GM23338 (cell line): ENCODE data around the gene NCKAP1. TPM values are rescaled to one million over a fixed set of nuclear protein-coding genes. Genes with fewer than 3 reads are reported as not detected.

Experiments
- ATAC-seq: fragments of 200-7000 bp; cut with Tn5 transposase; 3 replicates; pipeline ENCODE4 v1.9.1; 2020
- DNase-seq: peaks from one replicate; pipeline ENCODE4 v3.0.0-alpha.2; 2015; ENCODE audit warnings: low spot score
- H2AFZ ChIP-seq: fragments of 200-600 bp; sonication (generic); 2 replicates; pipeline ENCODE4 v1.8.0; 2016; ENCODE audit warnings: antibody characterized with exemption, mild to moderate bottlenecking, moderate library complexity
- H3F3A ChIP-seq: fragments of 200-600 bp; sonication (generic); replicated peaks from 2 replicates; pipeline ENCODE4 v1.8.0; 2017; ENCODE audit warnings: antibody characterized with exemption, mixed run types, low read depth
- H3K27ac ChIP-seq: fragments of 200-600 bp; sonication (generic); 2 replicates; pipeline ENCODE4 v1.6.1; 2016; ENCODE audit warnings: low read depth
- H3K27me3 ChIP-seq: fragments of 200-600 bp; sonication (generic); 2 replicates; pipeline ENCODE4 v1.8.0; 2016; ENCODE audit warnings: mild to moderate bottlenecking, mixed run types, moderate library complexity; ENCODE audit not compliant: insufficient read depth
- H3K36me3 ChIP-seq: fragments of 200-600 bp; sonication (generic); 2 replicates; pipeline ENCODE4 v1.8.0; 2016; ENCODE audit warnings: mild to moderate bottlenecking; ENCODE audit not compliant: insufficient read depth
- H3K4me1 ChIP-seq: fragments of 200-600 bp; sonication (generic); 2 replicates; pipeline ENCODE4 v1.8.0; 2016; ENCODE audit warnings: mild to moderate bottlenecking, moderate library complexity; ENCODE audit not compliant: insufficient read depth
- H3K4me2 ChIP-seq: fragments of 200-600 bp; sonication (generic); 2 replicates; pipeline ENCODE4 v1.7.1; 2017; ENCODE audit warnings: mixed run types
- H3K4me3 ChIP-seq: fragments of 200-600 bp; sonication (generic); 2 replicates; pipeline ENCODE4 v1.6.1; 2016; ENCODE audit warnings: mixed run types
- H3K79me2 ChIP-seq: fragments of 200-600 bp; sonication (generic); replicated peaks from 2 replicates; pipeline ENCODE4 v1.8.0; 2017; ENCODE audit warnings: mild to moderate bottlenecking; ENCODE audit not compliant: insufficient read depth
- H3K9me2 ChIP-seq: fragments of 200-600 bp; sonication (generic); 2 replicates; pipeline ENCODE4 v1.8.0; 2017; ENCODE audit not compliant: insufficient read depth
- H4K20me1 ChIP-seq: fragments of 200-600 bp; sonication (generic); replicated peaks from 2 replicates; pipeline ENCODE4 v1.8.0; 2017; ENCODE audit warnings: mild to moderate bottlenecking; ENCODE audit not compliant: insufficient read depth
- H3K27ac Mint-ChIP-seq: 2 replicates; pipeline ENCODE4 v1.8.0; 2020; ENCODE audit warnings: inconsistent platforms, mild to moderate bottlenecking, moderate library complexity, mixed read lengths
- H3K27me3 Mint-ChIP-seq: 3 replicates; pipeline ENCODE4 v1.8.0; 2022; ENCODE audit warnings: low read depth, mild to moderate bottlenecking, moderate library complexity, mixed read lengths, inconsistent platforms; ENCODE audit not compliant: insufficient read depth, poor library complexity
- H3K36me3 Mint-ChIP-seq: 3 replicates; pipeline ENCODE4 v1.8.0; 2021; ENCODE audit warnings: low read depth, mild to moderate bottlenecking, inconsistent platforms, moderate library complexity, mixed read lengths
- H3K4me1 Mint-ChIP-seq: 3 replicates; pipeline ENCODE4 v1.8.0; 2020; ENCODE audit warnings: mild to moderate bottlenecking, inconsistent platforms, mixed read lengths
- H3K4me3 Mint-ChIP-seq: 3 replicates; pipeline ENCODE4 v1.8.0; 2021; ENCODE audit warnings: moderate library complexity, mild to moderate bottlenecking, inconsistent platforms, mixed read lengths
- H3K9me3 Mint-ChIP-seq: 3 replicates; pipeline ENCODE4 v1.8.0; 2020; ENCODE audit warnings: moderate library complexity, mild to moderate bottlenecking, inconsistent platforms, mixed read lengths
- CREB1 ChIP-seq: fragments of 250-450 bp; sonication (Bioruptor Pico); IDR thresholded peaks from 2 replicates; pipeline ENCODE4 v1.5.0; 2020; ENCODE audit warnings: low read depth, mild to moderate bottlenecking, moderate library complexity
- CTCF ChIP-seq, 2 experiments: fragments of 200-600 bp in 1 of 2; sonication (generic) in 1 of 2; conservative IDR thresholded peaks; 2 replicates each; pipeline versions ENCODE4 v1.5.1 to v1.6.1; 2016 to 2017; ENCODE audit warnings: antibody characterized with exemption in 2 of 2, low read depth in 2 of 2, mild to moderate bottlenecking in 2 of 2, moderate library complexity in 1 of 2
- EZH2 ChIP-seq: fragments of 200-600 bp; sonication (generic); IDR thresholded peaks from one replicate; pipeline ENCODE4 v1.8.0; 2017; ENCODE audit warnings: antibody characterized with exemption, mild to moderate bottlenecking, low read depth; ENCODE audit not compliant: unreplicated experiment
- EZH2phosphoT487 ChIP-seq: fragments of 200-600 bp; sonication (generic); IDR thresholded peaks from one replicate; pipeline ENCODE4 v1.8.1; 2018; ENCODE audit warnings: antibody characterized with exemption; ENCODE audit not compliant: unreplicated experiment
- JUNB ChIP-seq: IDR thresholded peaks from one replicate; pipeline ENCODE4 v1.6.1; 2016; ENCODE audit warnings: antibody characterized with exemption; ENCODE audit not compliant: unreplicated experiment
- NANOG ChIP-seq: IDR thresholded peaks from 2 replicates; pipeline ENCODE4 v1.6.1; 2016; ENCODE audit warnings: antibody characterized with exemption, borderline replicate concordance
- POLR2AphosphoS5 ChIP-seq: IDR thresholded peaks from 2 replicates; pipeline ENCODE4 v1.6.1; 2016; ENCODE audit warnings: antibody characterized with exemption, low read depth
- REST ChIP-seq: IDR thresholded peaks from one replicate; pipeline ENCODE4 v1.6.1; 2018; ENCODE audit warnings: antibody characterized with exemption; ENCODE audit not compliant: unreplicated experiment
- STAT1 ChIP-seq: IDR thresholded peaks from one replicate; pipeline ENCODE4 v1.6.1; 2016; ENCODE audit warnings: antibody characterized with exemption; ENCODE audit not compliant: unreplicated experiment
- ZNF114 ChIP-seq: fragments of 250-450 bp; sonication (Bioruptor Pico); IDR thresholded peaks from 2 replicates; pipeline ENCODE4 v1.5.0; 2020; ENCODE audit warnings: mild to moderate bottlenecking, moderate library complexity
- polyA plus RNA-seq: library from polyadenylated mRNA; unstranded; fragments of >200 nt; fragmentation: Nextera tagmentation; extraction: Ambion mirVana; gene quantifications from 2 replicates; pipeline ENCODE4 v1.2.1, GENCODE V29; 2016
- total RNA-seq: library from RNA; depleted of rRNA; stranded (reverse); fragments of >200 nt; shearing (Covaris generic); gene quantifications from 2 replicates; pipeline ENCODE4 v1.2.3, GENCODE V29; 2014

NCKAP1 gene
- total and polyA plus RNA-seq, 2 experiments from 2014 or later: 53.8 to 157 TPM

- Histone ChIP-seq H3K4me3 (no peak overlapping the region), H3K36me3 (peaks cover 17% of the 10 kb centered on the region), H3K27me3 (no peaks in the 10 kb centered on the region), H3K9me2 (no peaks in the 10 kb centered on the region), H3K4me1 (no peaks in the 10 kb centered on the region), H3K27ac (0 out of 2 replicates have a peak overlapping the region, but pooled peaks have one; percentile 3), H3K79me2 (no peaks in the 10 kb centered on the region), H3K4me2 (no peak overlapping the region), H2AFZ (no peak overlapping the region), H4K20me1 (no peaks in the 10 kb centered on the region), H3F3A (no peaks in the 10 kb centered on the region)
- Mint-ChIP-seq H3K4me1 (no peaks in the 10 kb centered on the region), H3K9me3 (no peaks in the 10 kb centered on the region), H3K4me3 (no peak overlapping the region), H3K36me3 (peaks cover 31% of the 10 kb centered on the region), H3K27ac (no peak overlapping the region), H3K27me3 (no peaks in the 10 kb centered on the region)
- TF ChIP-seq ZNF114 (CRISPR knock-in tag) (no peak), JUNB (no peak), NANOG (no peak), CREB1 (CRISPR knock-in tag) (no peak), EZH2 (no peak), EZH2phosphoT487 (no peak), POLR2AphosphoS5 (no peak), CTCF (conservative IDR thresholded peaks at IDR 0.05; ENCODE audit: low read depth in 2 of 2) (no peak), STAT1 (no peak), REST (no peak)
- DNase-seq (no peak), ATAC-seq (no peak)
These were observed 100.4 kb downstream of the NCKAP1 start for GRCh38 chr2:182937870-182938269.

- Histone ChIP-seq H3K36me3 (peaks cover 17% of the 10 kb centered on the region), H3K4me2 (no peak overlapping the region), H2AFZ (no peak overlapping the region), H3K27ac (no peak overlapping the region), H3K4me3 (no peak overlapping the region), H3K4me1 (peaks cover 9% of the 10 kb centered on the region; the same call in 1 of the 2 replicates), H3K9me2 (no peaks in the 10 kb centered on the region), H3K27me3 (no peaks in the 10 kb centered on the region), H3K79me2 (no peaks in the 10 kb centered on the region), H3F3A (no peaks in the 10 kb centered on the region), H4K20me1 (no peaks in the 10 kb centered on the region)
- H3K4me3 Mint-ChIP-seq: no peak overlapping the region
- H3K27me3 Mint-ChIP-seq: peaks cover 2% of the 10 kb centered on the region
- peaks cover 23% of the 10 kb centered on the region for H3K36me3 Mint-ChIP-seq
- H3K4me1 Mint-ChIP-seq: peaks cover 5% of the 10 kb centered on the region
- no peaks in the 10 kb centered on the region for H3K9me3 Mint-ChIP-seq
- DNase-seq: no peak
- no peak overlapping the region for H3K27ac Mint-ChIP-seq
- ATAC-seq: no peak
- no peak for TF ChIP-seq EZH2phosphoT487
- TF ChIP-seq CREB1 (CRISPR knock-in tag): no peak
- TF ChIP-seq REST: no peak
These were observed 104.6 kb downstream of the NCKAP1 start for GRCh38 chr2:182933629-182934028.
